Epithelial cell of prostate (primary cell): ENCODE results near the gene EFNB3.

ENCODE experiments used
- DNase-seq: peaks from one replicate; pipeline ENCODE4 v3.0.0-alpha.2; 2011; ENCODE audit warnings: low read depth, low spot score
- H3K27ac ChIP-seq: fragments of 450-650 bp; 2 replicates; pipeline ENCODE4 v1.5.1; 2017; ENCODE audit warnings: mild to moderate bottlenecking

The EFNB3 gene, protein sequence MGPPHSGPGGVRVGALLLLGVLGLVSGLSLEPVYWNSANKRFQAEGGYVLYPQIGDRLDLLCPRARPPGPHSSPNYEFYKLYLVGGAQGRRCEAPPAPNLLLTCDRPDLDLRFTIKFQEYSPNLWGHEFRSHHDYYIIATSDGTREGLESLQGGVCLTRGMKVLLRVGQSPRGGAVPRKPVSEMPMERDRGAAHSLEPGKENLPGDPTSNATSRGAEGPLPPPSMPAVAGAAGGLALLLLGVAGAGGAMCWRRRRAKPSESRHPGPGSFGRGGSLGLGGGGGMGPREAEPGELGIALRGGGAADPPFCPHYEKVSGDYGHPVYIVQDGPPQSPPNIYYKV

DNA sequence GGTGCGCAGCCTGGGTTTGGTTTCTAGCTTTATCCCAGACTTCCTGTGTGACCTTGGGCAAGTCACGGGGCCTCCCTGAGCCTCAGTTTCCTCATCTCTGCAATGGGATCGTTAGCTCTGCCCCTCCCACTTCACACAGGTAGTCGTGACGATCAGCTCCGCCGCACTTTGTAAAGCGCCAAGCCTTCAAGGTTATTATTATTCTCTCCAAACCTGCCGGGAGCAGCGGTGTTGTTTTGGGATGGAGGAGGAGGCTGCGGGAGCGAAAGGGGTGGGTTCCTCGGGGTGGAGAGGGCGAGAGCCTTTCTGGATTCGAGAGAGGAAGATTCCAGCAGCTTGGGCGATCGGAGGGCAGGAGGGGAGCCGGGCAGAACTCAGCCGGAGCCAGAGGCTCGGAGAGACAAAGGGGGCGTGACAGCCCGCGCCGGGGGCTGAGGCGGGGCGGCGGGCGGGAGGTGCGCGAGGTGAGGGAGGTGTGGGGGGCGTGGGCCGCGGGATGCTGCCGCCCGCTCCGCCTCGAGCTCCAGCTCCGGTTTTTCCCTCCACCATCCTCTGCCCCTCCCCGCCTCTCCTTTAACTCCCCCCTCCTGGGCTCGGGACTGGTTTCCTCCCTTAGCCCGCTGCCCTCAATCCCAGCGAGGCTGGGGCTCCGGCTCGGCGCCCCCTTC lies at the start of gene EFNB3:
EFNB3 (plus strand) TSS at position 602 of the 668 bp plus-strand sequence. CDS start 397 bp downstream, outside the sequence.
- no peak within 1 kb of the TSS for H3K27ac ChIP-seq
- DNase-seq = no peak

DNA sequence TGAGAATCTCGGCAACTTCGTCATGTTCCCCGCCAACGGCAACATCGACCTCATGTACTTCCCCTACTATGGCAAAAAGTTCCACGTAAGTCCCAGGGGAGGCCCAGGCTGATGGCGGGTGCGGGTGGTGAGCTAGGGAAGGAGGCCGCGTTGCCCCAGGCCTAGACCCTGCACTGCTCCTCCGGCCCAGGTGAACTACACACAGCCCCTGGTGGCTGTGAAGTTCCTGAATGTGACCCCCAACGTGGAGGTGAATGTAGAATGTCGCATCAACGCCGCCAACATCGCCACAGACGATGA lies 49.5 kb upstream of the EFNB3 start:
- no peak overlapping the region for H3K27ac ChIP-seq
- no peak for DNase-seq

DNA sequence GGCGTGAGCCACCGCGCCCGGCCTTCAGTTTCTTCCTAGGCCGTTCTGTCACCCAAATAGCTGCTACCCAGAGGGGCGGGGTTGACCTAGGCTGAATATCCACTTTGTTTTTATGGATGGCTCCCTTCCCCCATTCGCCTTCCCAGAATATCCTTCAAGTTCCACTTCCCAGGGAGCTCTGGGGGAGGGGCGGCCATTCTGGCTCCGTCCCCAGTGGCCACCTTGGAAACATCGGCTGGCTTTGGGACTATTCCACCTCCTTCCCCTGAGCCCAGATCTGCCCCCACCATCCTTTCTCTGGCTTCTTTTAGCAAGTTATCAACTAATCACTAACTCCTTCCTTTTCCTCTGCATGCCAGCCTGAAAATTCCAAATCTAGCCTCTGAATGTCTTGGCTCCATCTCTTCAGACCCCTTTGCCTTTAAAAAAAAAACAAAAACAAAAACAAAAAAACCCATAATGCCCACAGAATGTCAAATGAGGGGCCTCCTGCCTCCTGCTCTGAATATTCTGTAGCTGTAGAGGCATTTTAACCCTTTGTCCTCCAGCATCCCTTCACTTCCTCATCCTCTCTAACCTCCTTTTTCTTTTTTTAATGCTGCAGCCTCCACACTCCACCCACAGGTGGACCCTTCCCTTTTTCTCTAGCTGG lies 47.9 kb upstream of the EFNB3 start:
- no peak for DNase-seq
- H3K27ac ChIP-seq = no peak overlapping the region

DNA sequence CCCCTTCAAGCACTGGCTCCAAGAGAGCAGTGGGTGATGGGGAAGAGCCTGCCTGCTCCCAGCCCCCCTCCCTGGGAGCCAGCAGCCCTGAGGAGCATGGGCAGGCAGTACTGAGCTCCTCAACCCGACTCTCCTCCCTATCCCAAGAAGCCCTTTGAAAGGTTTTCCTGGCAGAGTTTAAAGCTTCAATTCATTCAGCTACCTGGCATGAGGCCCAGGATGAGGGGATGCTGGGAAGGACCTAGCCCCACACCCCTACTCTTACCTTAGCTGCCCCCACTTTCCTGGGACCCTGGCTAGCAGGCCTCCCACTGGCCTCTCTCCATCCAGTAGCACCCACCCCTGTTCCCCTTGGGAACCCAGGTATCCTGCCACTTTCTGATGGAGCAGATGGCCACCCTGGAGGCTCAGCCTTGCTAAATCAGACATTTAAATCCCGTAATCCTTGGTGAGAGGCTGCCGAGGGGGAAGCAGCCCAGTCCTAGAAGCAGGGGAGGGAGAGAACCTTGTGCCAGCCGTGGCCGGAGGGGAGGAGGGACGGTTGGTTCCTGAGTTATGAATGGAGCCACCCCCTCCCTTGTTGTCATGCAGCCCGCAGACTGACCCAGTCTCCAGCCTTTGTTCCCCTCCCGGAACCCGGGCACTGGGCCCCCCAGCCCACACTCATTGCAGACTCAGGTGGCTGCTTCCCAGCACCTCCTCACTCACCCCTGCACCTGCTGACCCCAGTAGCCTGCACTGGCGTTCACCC lies 37.2 kb upstream of the EFNB3 start:
- no peak for DNase-seq
- no peak overlapping the region for H3K27ac ChIP-seq

DNA sequence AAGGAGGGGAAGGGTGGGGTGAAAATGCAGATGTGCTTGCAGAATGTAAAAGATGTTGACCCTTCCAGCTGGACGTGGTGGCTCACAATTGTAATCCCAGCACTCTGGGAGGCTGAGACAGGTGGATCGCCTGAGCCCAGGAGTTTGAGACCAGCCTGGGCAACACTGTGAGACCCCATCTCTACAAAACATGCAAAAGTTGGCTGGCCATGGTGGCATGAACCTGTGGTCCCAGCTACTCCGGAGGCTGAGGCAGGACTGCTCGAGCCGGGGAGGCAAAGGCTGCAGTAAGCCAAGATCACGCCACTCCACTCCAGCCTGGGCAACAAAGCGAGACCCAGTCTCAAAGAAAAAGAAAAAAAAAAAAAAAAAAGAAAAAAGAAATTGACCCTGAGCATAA lies 36.5 kb upstream of the EFNB3 start:
- no peak overlapping the region for H3K27ac ChIP-seq
- DNase-seq = no peak

GRCh38 chr17:7673239-7673638 lies 31.8 kb upstream of the EFNB3 start:
- H3K27ac ChIP-seq = no peak overlapping the region
- DNase-seq = no peak

- no peak for DNase-seq
- no peak overlapping the region for H3K27ac ChIP-seq
These were observed 30.1 kb upstream of the EFNB3 start for GRCh38 chr17:7674934-7675333.

GRCh38 chr17:7676533-7676932 lies 28.5 kb upstream of the EFNB3 start:
- DNase-seq = no peak
- H3K27ac ChIP-seq = no peak overlapping the region

DNA sequence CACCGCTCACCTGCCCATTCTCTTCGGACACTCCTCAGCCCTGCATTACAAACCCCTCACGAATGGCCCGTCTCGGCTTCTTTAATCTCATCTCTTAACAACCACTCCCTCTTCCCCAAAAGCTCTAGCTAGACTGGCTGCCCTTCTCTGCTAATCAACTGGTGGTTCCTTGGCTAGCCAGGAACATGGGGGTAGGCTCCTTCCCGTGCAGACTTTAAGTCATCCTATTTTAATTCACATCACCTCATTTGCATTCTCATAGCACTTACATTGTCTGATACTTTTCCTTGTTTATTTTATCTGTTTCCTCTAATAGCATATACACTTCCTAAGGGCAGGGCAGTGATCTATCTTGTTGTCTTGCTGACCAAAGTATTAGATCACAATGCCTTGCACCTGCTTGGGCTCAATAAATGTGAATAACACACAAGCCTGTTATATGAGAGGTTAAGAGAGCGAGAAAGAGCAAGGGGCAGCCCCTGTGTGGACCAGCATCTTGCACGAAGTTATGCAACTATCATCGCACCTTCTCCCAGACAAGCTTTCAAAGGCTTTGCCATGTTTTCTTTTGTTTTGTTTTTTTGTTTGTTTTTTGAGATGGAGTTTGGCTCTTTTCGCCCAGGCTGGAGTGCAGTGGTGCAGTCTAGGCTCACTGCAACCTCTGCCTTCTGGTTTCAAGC lies 27.5 kb upstream of the EFNB3 start:
- no peak overlapping the region for H3K27ac ChIP-seq
- no peak for DNase-seq

GRCh38 chr17:7684851-7685532 lies 20.0 kb upstream of the EFNB3 start:
- DNase-seq = no peak
- peak overlapping the region; percentile 99 for H3K27ac ChIP-seq

GRCh38 chr17:7685533-7686221 lies 19.3 kb upstream of the EFNB3 start:
- peak overlapping the region; percentile 99 for H3K27ac ChIP-seq
- DNase-seq = peak; percentile 68

DNA sequence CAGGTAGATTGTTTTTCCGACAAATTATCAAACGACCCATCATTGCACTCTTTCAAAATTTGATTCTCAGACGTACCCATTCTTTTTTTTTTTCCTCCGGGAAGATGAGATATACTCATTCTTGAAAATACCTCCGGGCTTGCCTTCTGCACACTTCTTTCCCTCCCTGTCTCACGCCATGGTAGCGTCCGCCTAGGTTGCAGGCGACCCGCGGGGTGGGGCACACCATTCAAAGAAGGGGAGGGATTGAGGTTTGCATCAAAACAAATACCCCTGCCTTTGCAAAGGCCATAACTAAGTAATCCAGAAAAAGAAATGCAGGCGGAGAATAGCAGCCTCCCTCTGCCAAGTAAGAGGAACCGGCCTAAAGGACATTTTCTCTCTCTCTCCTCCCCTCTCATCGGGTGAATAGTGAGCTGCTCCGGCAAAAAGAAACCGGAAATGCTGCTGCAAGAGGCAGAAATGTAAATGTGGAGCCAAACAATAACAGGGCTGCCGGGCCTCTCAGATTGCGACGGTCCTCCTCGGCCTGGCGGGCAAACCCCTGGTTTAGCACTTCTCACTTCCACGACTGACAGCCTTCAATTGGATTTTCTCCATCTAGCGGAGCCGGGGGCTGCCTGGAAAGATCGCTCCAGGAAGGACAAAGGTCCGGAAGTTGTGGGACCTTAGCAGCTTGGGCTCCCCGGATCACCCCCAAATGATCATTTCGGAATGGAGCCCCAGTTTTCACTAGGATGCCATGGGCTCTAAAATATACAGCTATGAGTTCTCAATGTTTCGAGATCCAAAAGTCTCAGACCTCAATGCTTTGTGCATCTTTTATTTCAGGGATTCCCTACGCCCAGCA lies 18.6 kb upstream of the EFNB3 start:
- peak overlapping the region; percentile 99 for H3K27ac ChIP-seq
- peak; percentile 24 for DNase-seq

DNA sequence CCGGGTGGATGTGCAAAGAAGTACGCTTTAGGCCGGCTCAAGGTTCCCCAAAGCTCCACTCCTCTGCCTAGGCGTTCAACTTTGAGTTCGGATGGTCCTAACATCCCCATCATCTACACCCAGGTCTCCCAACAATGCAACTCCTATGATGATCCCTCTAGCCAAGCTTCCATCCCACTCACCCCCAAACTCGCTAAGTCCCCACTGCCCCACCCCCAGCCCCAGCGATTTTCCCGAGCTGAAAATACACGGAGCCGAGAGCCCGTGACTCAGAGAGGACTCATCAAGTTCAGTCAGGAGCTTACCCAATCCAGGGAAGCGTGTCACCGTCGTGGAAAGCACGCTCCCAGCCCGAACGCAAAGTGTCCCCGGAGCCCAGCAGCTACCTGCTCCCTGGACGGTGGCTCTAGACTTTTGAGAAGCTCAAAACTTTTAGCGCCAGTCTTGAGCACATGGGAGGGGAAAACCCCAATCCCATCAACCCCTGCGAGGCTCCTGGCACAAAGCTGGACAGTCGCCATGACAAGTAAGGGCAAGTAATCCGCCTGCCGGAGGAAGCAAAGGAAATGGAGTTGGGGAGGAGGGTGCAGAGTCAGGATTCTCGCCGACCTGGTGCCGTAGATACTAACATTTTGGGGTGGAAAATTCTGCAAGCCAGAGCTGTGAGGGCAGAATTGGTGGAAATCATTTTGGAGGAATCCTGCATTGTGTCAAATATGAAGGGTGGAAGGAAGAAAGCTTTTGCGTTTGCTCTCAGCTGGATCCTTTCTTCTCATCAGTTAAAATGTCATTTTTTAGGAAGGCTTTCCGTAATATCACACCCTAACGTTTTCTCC lies 17.7 kb upstream of the EFNB3 start, which contains the start of gene TP53:
TP53 (minus strand) TSS at position 419 of the 836 bp plus-strand sequence. CDS start 10,896 bp downstream, outside the sequence.
- peak; percentile 66 for DNase-seq
- H3K27ac ChIP-seq = peak within 1 kb of the TSS; percentile 99

DNA sequence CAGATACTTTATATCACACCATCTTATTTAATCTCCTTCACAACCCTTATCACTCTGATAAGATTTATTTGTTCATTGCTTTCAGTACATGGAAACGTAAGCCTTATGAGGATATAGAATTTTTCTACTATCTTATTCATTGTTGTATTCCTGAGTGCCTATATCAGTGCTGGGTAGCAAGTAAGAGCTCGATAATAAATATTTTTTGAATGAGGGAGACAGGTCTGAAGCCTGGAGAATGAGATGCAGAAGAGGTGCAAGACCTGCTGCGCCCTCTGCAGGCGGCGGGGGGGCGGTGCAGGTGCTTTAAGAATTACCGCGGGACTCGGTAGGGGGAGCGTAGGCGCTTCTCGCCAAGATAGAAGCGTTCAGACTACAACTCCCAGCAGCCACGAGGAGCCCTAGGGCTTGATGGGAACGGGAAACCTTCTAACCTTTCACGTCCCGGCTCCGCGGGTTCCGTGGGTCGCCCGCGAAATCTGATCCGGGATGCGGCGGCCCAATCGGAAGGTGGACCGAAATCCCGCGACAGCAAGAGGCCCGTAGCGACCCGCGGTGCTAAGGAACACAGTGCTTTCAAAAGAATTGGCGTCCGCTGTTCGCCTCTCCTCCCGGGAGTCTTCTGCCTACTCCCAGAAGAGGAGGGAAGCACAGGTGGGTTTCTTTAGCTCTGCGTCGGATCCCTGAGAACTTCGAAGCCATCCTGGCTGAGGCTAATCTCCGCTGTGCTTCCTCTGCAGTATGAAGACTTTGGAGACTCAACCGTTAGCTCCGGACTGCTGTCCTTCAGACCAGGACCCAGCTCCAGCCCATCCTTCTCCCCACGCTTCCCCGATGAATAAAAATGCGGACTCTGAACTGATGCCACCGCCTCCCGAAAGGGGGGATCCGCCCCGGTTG lies 16.8 kb upstream of the EFNB3 start, which contains the start of gene WRAP53:
WRAP53 (plus strand) TSS at position 570 of the 900 bp plus-strand sequence; CDS start at position 742, 172 bp downstream.
- peak within 1 kb of the TSS; percentile 99 for H3K27ac ChIP-seq
- peak; percentile 92 for DNase-seq

DNA sequence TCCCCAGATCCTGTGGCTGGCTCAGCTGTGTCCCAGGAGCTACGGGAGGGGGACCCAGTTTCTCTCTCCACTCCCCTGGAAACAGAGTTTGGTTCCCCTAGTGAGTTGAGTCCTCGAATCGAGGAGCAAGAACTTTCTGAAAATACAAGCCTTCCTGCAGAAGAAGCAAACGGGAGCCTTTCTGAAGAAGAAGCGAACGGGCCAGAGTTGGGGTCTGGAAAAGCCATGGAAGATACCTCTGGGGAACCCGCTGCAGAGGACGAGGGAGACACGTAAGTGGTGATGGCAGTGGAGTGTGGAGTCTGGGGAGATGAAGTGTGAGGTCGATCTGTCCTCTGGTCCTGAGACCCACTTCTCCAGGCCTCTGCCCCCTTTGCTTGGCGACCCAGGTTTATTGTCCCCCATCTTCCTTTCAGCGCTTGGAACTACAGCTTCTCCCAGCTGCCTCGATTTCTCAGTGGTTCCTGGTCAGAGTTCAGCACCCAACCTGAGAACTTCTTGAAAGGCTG lies 16.1 kb upstream of the EFNB3 start:
- peak overlapping the region; percentile 99 for H3K27ac ChIP-seq
- DNase-seq = no peak

DNA sequence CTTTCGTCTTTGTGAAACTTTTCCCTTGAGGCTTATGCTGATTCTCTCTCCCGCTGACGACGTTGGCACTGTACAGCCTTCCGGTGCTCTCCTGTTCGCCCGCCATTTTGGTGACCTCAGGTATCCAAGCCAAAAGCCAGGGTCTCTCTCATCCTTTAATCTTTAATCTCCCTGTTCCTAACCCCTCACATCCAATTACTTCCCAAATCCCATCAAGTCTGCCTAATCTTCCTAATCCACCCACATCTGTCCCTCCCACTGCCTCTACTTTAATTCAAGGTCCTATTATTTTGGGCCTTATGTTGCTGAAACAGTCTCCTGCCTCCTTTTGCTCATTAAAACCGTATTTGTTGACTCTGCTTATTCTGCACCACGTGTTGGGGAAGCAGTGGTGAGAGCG lies 9.4 kb upstream of the EFNB3 start:
- H3K27ac ChIP-seq = no peak overlapping the region
- DNase-seq = no peak
